GM10266 (cell line): ENCODE measurements around the gene NAP1L1.
"Not testable (repeated sequence)": the region's sequence is repeated elsewhere in the genome, so short reads cannot be mapped to it uniquely, and the experiment has no call there.

Experiments used
- DNase-seq: peaks from one replicate; pipeline ENCODE4 v3.0.0; 2012; ENCODE audit errors: extremely low spot score
- CTCF ChIP-seq: IDR thresholded peaks from 2 replicates; pipeline ENCODE4 v1.5.1; 2012; ENCODE audit warnings: mild to moderate bottlenecking, low read depth; ENCODE audit not compliant: control insufficient read depth, insufficient read depth; ENCODE audit errors: missing control alignments

The NAP1L1 gene

GRCh38 chr12:75990189-75990912 is 94.1 kb downstream of the NAP1L1 start:
- TF ChIP-seq CTCF = no peak
- DNase-seq = no peak

DNA sequence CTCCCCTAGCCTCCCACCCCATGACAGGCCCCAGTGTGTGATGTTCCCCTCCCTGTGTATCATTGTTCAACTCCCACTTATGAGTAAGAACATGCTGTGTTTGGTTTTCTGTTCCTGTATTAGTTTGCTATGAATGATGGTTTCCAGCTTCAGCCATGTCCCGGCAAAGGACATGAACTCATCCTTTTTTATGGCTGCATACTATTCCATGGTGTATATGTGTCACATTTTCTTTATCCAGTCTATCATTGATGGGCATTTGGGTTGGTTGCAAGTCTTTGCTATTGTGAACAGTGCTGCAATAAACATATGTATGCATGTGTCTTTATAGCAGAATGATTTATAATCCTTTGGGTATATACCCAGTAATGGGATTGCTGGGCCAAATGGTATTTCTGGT is 96.8 kb downstream of the NAP1L1 start:
- not testable (repeated sequence) for DNase-seq
